ENCODE data around the gene AKT1. TPM values are rescaled to one million over a fixed set of nuclear protein-coding genes. Genes with fewer than 3 reads are reported as not detected.

Gene AKT1
- total and polyA plus RNA-seq, 2 of the 4 experiments (the other 2 are of a cell fraction), result 193 to 221 TPM

DNA sequence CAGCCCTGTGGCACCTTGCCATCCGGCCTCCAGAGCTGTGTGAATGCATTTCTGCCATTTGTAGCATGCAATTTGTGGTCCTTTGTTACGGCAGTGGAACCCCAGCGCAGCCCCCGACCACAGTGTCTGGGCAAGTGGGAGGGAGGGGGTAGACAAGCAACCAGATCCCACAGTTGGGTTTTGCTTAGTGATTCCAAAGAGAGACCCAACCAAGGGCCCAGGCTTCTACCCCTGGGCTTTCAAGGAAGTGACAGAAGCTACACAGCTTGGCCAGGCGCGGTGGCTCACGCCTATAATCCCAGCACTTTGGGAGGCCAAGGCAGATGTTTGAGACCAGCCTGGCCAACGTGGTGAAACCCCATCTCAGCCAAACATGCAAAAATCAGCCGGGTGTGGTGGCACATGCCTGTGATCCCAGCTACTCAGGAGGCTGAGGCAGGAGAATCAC lies 23.2 kb upstream of the AKT1 start:
- no peak overlapping the region for H4K5ac ChIP-seq (ENCODE audit: low read depth, low read length)
- 96% methylated on average over 8 of the region's 9 CpGs; no CpG with 5 or more reads in 1 of the 2 experiments for WGBS, 2 experiments (ENCODE audit: extremely low coverage in 2 of 2, insufficient read length in 1 of 2)
- no peak overlapping the region for H2AK9ac ChIP-seq (replicated peaks; ENCODE audit: low read depth, low read length, poor library complexity)
- no peak overlapping the region for H2BK20ac ChIP-seq (ENCODE audit: low read depth, low read length)
- no TSS peak for BruUV-seq (replicated peaks)
- H2AK5ac ChIP-seq (ENCODE audit: low read depth, low read length), result no peak overlapping the region
- no peak overlapping the region for H3K56ac ChIP-seq (ENCODE audit: extremely low read depth, insufficient read depth, low read length)
- no peak overlapping the region for H3K14ac ChIP-seq (replicated peaks; ENCODE audit: low read depth, low read length)
- H3K18ac ChIP-seq (ENCODE audit: low read depth, low read length), result no peak overlapping the region
- H3K4ac ChIP-seq (ENCODE audit: low read depth, low read length), result no peak overlapping the region
- no peak overlapping the region for H3K4me2 ChIP-seq (ENCODE audit: low read depth, low read length)
- no peak overlapping the region for H2AFZ ChIP-seq (replicated peaks; ENCODE audit: low read length, poor library complexity)
- no peaks in the 10 kb centered on the region for H3K36me3 ChIP-seq (ENCODE audit: control insufficient read depth, insufficient read depth, low read length)
- peaks cover 4% of the 10 kb centered on the region for H3K4me1 ChIP-seq (ENCODE audit: control insufficient read depth, insufficient read depth, low read length)
- no peak overlapping the region for H3K27ac ChIP-seq (ENCODE audit: insufficient read depth, low read length)
- H2BK5ac ChIP-seq (ENCODE audit: low read depth, low read length, poor library complexity, severe bottlenecking), result no peak overlapping the region
- no peak overlapping the region for H2BK15ac ChIP-seq (ENCODE audit: low read depth, low read length)
- DNase-seq (no peak), ATAC-seq (ENCODE audit: low read depth) (no peak)
- H3K9me3 ChIP-seq (ENCODE audit: control insufficient read depth, insufficient read depth, low read length), result no peaks in the 10 kb centered on the region
- ChIA-PET CTCF (no interaction called here), POLR2A (ENCODE audit: unreplicated experiment) (no interaction called here)
- H4K8ac ChIP-seq (ENCODE audit: low read depth in 2 of 2, low read length in 2 of 2), result no peak overlapping the region
- peaks cover 14 to 32% of the 10 kb centered on the region in 2 experiments for H3K79me1 ChIP-seq (ENCODE audit: low read depth in 1 of 2, low read length in 2 of 2)
- no peak overlapping the region for H3K9ac ChIP-seq (ENCODE audit: low read depth, low read length)
- intact Hi-C loops (cut with micrococcal nuclease), result no loop called here
- in situ Hi-C loops (cut with MboI; ENCODE audit: low sequenced_read_pairs), result no loop called here
- no peak overlapping the region for H2BK120ac ChIP-seq (ENCODE audit: low read depth, low read length)
- no peaks in the 10 kb centered on the region for H3K27me3 ChIP-seq (ENCODE audit: control insufficient read depth, insufficient read depth, low read length)
- H3K4me3 ChIP-seq (ENCODE audit: insufficient read depth, low read depth, low read length), result no peak overlapping the region
- no peak overlapping the region for H4K91ac ChIP-seq (ENCODE audit: insufficient read depth, low read depth, low read length)
- no peak overlapping the region for H3K23ac ChIP-seq (ENCODE audit: low read depth, low read length)
- no peaks in the 10 kb centered on the region for H3K9me1 ChIP-seq (ENCODE audit: insufficient read depth, low read length)
- TF ChIP-seq MXI1 (IDR thresholded peaks at IDR 0.05; ENCODE audit: borderline replicate concordance, low read depth, low read length) (no peak), CHD1 (IDR thresholded peaks at IDR 0.05; ENCODE audit: low read depth, low read length) (no peak), MAFK (IDR thresholded peaks at IDR 0.05; ENCODE audit: low read depth, low read length) (no peak)
- no peaks in the 10 kb centered on the region for H4K20me1 ChIP-seq (ENCODE audit: insufficient read depth, low read length)
- dilution Hi-C loops (cut with HindIII; ENCODE audit: low sequenced_read_pairs, unreplicated experiment), result no loop called here
